ENCODE measurements around the gene IL4I1. TPM values are rescaled to one million over a fixed set of nuclear protein-coding genes. Genes with fewer than 3 reads are reported as not detected.
A peak's percentile ranks its signal among the peaks of the same experiment; 100 is the strongest.

Gene IL4I1
- total and polyA plus RNA-seq, 2 of the 8 experiments (the other 6 are each of a cell fraction or from before 2014, with no cell fraction given), result 0.41 to 0.76 TPM

DNA sequence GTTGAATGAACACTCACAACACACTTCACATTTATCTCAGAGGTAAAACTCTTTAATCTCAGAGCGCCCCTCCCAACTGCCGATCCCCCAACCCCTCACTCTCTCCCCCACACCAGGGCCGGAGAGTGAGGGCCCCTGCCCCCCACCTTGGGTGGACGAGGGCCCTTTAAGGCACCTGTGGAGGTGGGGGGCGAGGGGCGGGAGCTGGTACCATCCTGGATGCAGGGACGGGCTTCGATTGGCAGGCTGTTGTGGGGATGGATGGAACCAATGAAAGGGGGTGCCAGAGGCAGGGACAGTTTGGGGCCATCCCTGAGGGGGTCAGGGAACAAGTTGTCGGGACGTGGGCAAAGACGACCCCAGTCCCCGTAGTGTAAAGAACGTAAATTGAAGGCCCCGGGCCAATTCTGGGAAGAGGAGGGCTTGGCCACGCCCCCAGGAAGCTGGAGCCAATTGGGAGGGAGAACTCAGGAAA, 27.6 kb downstream of the IL4I1 start:
- Histone ChIP-seq H3K27ac (ENCODE audit: low read depth, low read length) (no peak overlapping the region), H3K4me3 (ENCODE audit: extremely low read depth in 1 of 4, insufficient read depth in 2 of 4, low read depth in 3 of 4, low read length in 4 of 4) (peak overlapping the region; percentile 26 to 61 (median 45); a peak in 7 of 8 replicates), H3K79me1 (ENCODE audit: low read depth, low read length) (peaks cover 12% of the 10 kb centered on the region), H3K36me3 (ENCODE audit: control insufficient read depth in 2 of 4, insufficient read depth in 4 of 4, low read length in 3 of 4) (peaks cover 8 to 11% (median 10%) of the 10 kb centered on the region in 4 experiments; a peak in 7 of 8 replicates), H3K9ac (replicated peaks in 1 of 4; ENCODE audit: extremely low read depth in 1 of 4, low read depth in 3 of 4, low read length in 3 of 4) (peak overlapping the region in 1 of 4 experiments; percentile 58; a peak in 1 of 7 replicates), H3K4me1 (replicated peaks in 1 of 4; ENCODE audit: control insufficient read depth in 3 of 4, insufficient read depth in 4 of 4, low read length in 3 of 4) (peaks cover 0 to 12% (median 5%) of the 10 kb centered on the region in 4 experiments; a peak in 5 of 7 replicates), H3K23ac (ENCODE audit: insufficient read length) (no peak overlapping the region), H4K91ac (replicated peaks; ENCODE audit: insufficient read length, low read length) (peak overlapping the region; percentile 15), H3K4ac (replicated peaks; ENCODE audit: insufficient read length, low read depth, low read length) (peak overlapping the region; percentile 33), H4K5ac (ENCODE audit: insufficient read length, low read depth, low read length) (peak overlapping the region; percentile 10), H4K20me1 (replicated peaks in 1 of 2; ENCODE audit: control insufficient read depth in 1 of 2, insufficient read depth in 2 of 2, low read length in 2 of 2) (peaks cover 3 to 9% of the 10 kb centered on the region in 2 experiments), H3K23me2 (ENCODE audit: low read depth, low read length) (peaks cover 15% of the 10 kb centered on the region), H3K9me3 (ENCODE audit: insufficient read depth in 2 of 2, low read depth in 1 of 2, low read length in 1 of 2) (no peaks in the 10 kb centered on the region), H2AFZ (ENCODE audit: low read length) (no peak overlapping the region), H3K18ac (ENCODE audit: extremely low read depth, low read length) (no peak overlapping the region), H3K27me3 (replicated peaks in 1 of 4; ENCODE audit: control insufficient read depth in 3 of 4, extremely low read depth in 1 of 4, insufficient read depth in 3 of 4, low read length in 3 of 4) (no peaks in the 10 kb centered on the region), H4K8ac (ENCODE audit: extremely low read depth, insufficient read depth, low read length) (no peak overlapping the region), H2BK20ac (ENCODE audit: low read length) (no peak overlapping the region), H2BK5ac (ENCODE audit: low read depth, low read length) (peak overlapping the region; percentile 60; the same call in 1 of the 2 replicates), H3K4me2 (ENCODE audit: insufficient read depth in 1 of 2, low read depth in 2 of 2, low read length in 2 of 2) (peak overlapping the region; percentile 69 to 83), H2AK5ac (ENCODE audit: low read depth, low read length) (no peak overlapping the region), H2BK15ac (ENCODE audit: low read length) (no peak overlapping the region), H3K14ac (ENCODE audit: insufficient read length) (no peak overlapping the region), H3K79me2 (ENCODE audit: control insufficient read depth in 1 of 2, insufficient read depth in 2 of 2, low read length in 2 of 2) (peaks cover 0 to 23% of the 10 kb centered on the region in 2 experiments; a peak in 2 of 4 replicates), H2BK12ac (ENCODE audit: low read depth, low read length) (no peak overlapping the region), H3K56ac (replicated peaks; ENCODE audit: insufficient read length, low read depth, low read length) (no peak overlapping the region), H2BK120ac (replicated peaks; ENCODE audit: low read depth, low read length) (no peak overlapping the region)
- 11% methylated on average over 12 of the region's 15 CpGs; no CpG with 5 or more reads in 1 of the 2 experiments for WGBS, 2 experiments (ENCODE audit: extremely low coverage in 1 of 2, insufficient coverage in 1 of 2, insufficient read length in 1 of 2, insufficient replicate concordance in 2 of 2, low coverage in 1 of 2, low lambda C conversion rate in 2 of 2, missing lambda C conversion rate in 1 of 2)
- POLR2A ChIA-PET (ENCODE audit: partially characterized antibody), result interaction anchor here (0.8 to 12.4 kb wide), 13 partner anchors 8 to 64 kb away, joined by 3 to 247 read pairs (median 4); partner anchors contain the start of genes AKT1S1, ATF5, FUZ and MED25
- FAIRE-seq, result no peak
- CTCF ChIA-PET (ENCODE audit: partially characterized antibody), result interaction anchor here (0.6 to 1.2 kb wide), 5 partner anchors 21 to 201 kb away, joined by 3 to 4 read pairs (median 3); no protein-coding TSS in a partner anchor
- peak in 1 of 2 experiments; percentile 91 for DNase-seq (ENCODE audit: low read depth in 1 of 2, low spot score in 2 of 2)
- TF ChIP-seq KDM1A (IDR thresholded peaks at IDR 0.05; ENCODE audit: borderline replicate concordance, low read length) (peak; percentile 31; the same call in 1 of the 2 replicates), EZH2 (IDR thresholded peaks at IDR 0.05; ENCODE audit: low read depth, low read length, severe bottlenecking) (no peak)

All from H1 (cell line).